ENCODE measurements around the gene SUZ12.
A peak's percentile ranks its signal among the peaks of the same experiment; 100 is the strongest.
"Not testable (repeated sequence)": the region's sequence is repeated elsewhere in the genome, so short reads cannot be mapped to it uniquely, and the experiment has no call there.

SUZ12 gene

GRCh38 chr17:31926100-31926729, 10.6 kb upstream of the SUZ12 start:
- H3K36me3 Mint-ChIP-seq (ENCODE audit: low read depth) = no peaks in the 10 kb centered on the region
- no peak overlapping the region for H3K4me3 Mint-ChIP-seq
- no peaks in the 10 kb centered on the region for H3K27me3 Mint-ChIP-seq
- H3K9me3 Mint-ChIP-seq = no peaks in the 10 kb centered on the region
- peaks cover 5% of the 10 kb centered on the region for H3K4me1 Mint-ChIP-seq
- DNase-seq = peak; percentile 12
- ATAC-seq = peak; percentile 77
- H3K27ac Mint-ChIP-seq = no peak overlapping the region

GRCh38 chr17:31931756-31932155, 5.1 kb upstream of the SUZ12 start:
- no peaks in the 10 kb centered on the region for H3K36me3 Mint-ChIP-seq (ENCODE audit: low read depth)
- no peaks in the 10 kb centered on the region for H3K9me3 Mint-ChIP-seq
- ATAC-seq = no peak
- H3K4me1 Mint-ChIP-seq = peaks cover 7% of the 10 kb centered on the region
- no peak for DNase-seq
- no peak overlapping the region for H3K27ac Mint-ChIP-seq
- H3K27me3 Mint-ChIP-seq = no peaks in the 10 kb centered on the region
- H3K4me3 Mint-ChIP-seq = no peak overlapping the region

- Mint-ChIP-seq H3K27me3 (no peaks in the 10 kb centered on the region), H3K27ac (peak overlapping the region; percentile 88), H3K4me1 (peaks cover 28% of the 10 kb centered on the region), H3K9me3 (no peaks in the 10 kb centered on the region), H3K36me3 (ENCODE audit: low read depth) (peaks cover 16% of the 10 kb centered on the region), H3K4me3 (peak overlapping the region; percentile 80)
- DNase-seq (no peak), ATAC-seq (no peak)
Measured at GRCh38 chr17:31935512-31935911, 1.3 kb upstream of the SUZ12 start.

DNA sequence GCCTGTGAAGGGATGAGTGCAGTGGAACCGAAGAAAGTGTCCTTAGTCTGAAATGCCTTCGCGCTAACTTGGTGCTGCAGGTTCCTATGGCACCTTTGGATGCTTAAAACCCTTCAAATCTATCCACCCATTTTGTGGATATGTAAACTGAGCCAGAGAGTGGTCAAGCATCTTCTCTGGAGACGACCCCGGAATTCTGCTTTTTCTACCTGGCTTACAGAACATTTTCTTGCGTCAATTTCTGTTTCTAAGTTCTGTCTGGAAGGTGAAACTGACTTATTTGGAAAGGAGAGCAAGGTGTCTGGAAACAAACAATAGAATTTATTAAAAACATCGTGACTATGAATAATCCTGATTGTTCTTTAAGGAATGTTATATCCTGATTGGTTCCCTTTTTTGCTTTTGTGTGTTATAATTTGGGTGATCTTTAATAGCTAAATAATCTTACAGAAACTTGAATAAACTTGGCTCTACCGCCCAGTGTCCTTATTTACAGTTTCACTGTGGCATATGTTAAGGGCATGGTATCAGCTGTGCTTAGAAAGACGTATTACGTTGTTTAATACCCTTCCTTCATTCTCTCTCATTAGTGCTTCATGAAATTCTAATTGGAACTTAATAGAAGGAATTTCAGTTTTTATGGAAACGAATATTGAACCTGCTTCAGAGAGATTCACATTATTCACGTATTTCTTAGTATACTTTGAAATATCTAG, 1.3 kb downstream of the SUZ12 start:
- not testable (repeated sequence) for DNase-seq, H3K9me3 Mint-ChIP-seq, ATAC-seq, H3K27me3 Mint-ChIP-seq
- H3K36me3 Mint-ChIP-seq (ENCODE audit: low read depth) = peaks cover 29% of the 10 kb centered on the region
- H3K4me1 Mint-ChIP-seq = peaks cover 30% of the 10 kb centered on the region
- peak overlapping the region; percentile 67 for H3K27ac Mint-ChIP-seq
- H3K4me3 Mint-ChIP-seq = peak overlapping the region; percentile 88

DNA sequence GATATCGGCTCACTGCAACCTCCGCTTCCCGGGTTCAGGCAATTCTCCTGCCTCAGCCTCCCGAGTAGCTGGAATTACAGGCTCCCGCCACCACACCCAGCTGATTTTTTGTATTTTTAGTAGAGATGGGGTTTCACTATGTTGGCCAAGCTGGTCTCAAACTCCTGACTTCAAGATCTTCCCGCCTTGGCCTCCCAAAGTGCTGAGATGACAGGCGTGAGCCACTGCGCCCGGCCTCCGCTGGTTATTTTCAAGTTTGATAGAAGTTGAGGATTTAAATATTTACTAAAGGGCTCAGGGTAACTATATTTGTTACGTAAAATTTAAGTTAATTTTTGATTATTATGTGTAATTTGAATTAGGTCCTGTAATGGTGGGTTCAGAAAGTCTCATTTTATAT, 5.1 kb downstream of the SUZ12 start:
- Mint-ChIP-seq H3K4me1 (peaks cover 31% of the 10 kb centered on the region), H3K36me3 (ENCODE audit: low read depth) (peaks cover 49% of the 10 kb centered on the region)
- H3K4me3 Mint-ChIP-seq, ATAC-seq, H3K27ac Mint-ChIP-seq, H3K27me3 Mint-ChIP-seq, H3K9me3 Mint-ChIP-seq, DNase-seq: not testable (repeated sequence)

DNA sequence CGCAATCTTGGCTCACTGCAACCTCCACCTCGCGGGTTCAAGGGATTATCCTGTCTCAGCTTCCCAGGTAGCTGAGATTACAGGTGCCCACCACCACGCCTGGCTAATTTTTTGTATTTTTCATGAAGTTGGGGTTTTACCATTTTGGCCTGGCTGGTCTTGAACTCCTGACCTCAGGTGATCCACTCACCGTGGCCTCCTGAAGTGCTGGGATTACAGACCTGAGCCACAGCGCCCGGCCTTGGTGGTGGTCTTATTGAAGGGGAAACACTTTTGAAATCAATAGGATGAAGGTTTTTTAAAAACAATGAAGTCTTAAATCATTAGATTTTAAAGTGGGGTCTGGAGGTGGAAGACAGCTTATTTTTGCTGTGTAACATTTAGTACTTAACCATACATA, 5.6 kb downstream of the SUZ12 start:
- H3K27me3 Mint-ChIP-seq, H3K9me3 Mint-ChIP-seq, H3K4me3 Mint-ChIP-seq, ATAC-seq, H3K27ac Mint-ChIP-seq, DNase-seq: not testable (repeated sequence)
- H3K4me1 Mint-ChIP-seq = peaks cover 31% of the 10 kb centered on the region
- H3K36me3 Mint-ChIP-seq (ENCODE audit: low read depth) = peaks cover 52% of the 10 kb centered on the region

DNA sequence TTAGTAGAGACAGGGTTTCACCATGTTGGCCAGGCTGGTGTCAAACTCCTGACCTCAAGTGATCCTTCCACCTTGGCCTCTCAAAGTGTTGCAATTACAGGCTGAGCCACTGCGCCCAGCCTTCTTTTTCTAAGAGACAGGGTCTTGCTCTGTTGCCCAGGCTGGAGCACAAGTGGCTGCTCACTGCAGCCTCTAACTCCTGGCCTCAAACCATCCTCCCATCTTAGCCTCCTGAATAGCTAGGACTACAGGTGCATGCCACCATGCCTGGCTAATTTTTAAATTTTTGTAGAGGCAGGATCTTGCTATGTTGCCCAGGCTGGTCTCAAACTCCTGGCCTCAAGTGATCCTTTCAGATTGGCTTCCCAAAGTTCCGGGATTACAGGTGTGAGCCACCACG, 15.1 kb downstream of the SUZ12 start:
- H3K27ac Mint-ChIP-seq, ATAC-seq, DNase-seq, H3K4me1 Mint-ChIP-seq, H3K9me3 Mint-ChIP-seq, H3K4me3 Mint-ChIP-seq, H3K27me3 Mint-ChIP-seq: not testable (repeated sequence)
- peaks cover 38% of the 10 kb centered on the region for H3K36me3 Mint-ChIP-seq (ENCODE audit: low read depth)

DNA sequence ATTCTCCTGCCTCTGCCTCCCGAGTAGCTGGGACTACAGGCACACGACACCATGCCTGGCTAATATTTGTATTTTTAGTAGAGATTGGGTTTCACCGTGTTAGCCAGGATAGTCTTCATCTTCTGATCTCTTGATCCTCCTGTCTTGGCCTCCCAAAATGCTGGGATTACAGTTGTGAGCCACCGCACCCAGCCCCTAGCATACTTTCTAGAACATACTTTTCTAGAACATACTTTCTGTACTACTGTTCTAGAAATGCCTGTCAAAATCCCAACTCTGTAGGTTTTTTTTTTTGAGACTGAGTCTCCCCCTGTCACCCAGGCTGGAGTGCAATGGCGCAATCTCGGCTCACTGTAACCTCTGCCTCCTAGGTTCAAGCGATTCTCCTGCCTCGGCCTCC, 27.3 kb downstream of the SUZ12 start:
- H3K27ac Mint-ChIP-seq, ATAC-seq, H3K27me3 Mint-ChIP-seq, DNase-seq, H3K9me3 Mint-ChIP-seq, H3K4me1 Mint-ChIP-seq, H3K4me3 Mint-ChIP-seq: not testable (repeated sequence)
- peaks cover 34% of the 10 kb centered on the region for H3K36me3 Mint-ChIP-seq (ENCODE audit: low read depth)

DNA sequence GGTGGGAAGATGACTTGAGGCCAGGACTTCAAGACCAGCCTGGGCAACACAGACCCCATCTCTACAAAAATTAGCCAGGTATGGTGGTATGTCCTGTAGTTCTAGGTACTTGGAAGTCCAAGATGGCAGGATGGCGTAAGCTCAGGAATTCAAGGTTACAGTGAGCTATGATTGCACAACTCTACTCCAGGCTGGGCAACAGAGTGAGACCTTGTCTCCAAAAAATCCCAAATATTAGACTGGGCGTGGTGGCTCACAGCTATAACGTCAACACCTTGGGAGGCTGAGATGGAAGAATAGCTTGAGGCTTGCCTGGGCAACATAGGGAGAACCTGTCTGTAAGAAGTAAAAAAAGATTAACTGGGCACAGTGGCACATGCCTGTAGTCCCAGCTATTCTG, 30.8 kb downstream of the SUZ12 start:
- no peaks in the 10 kb centered on the region for H3K27me3 Mint-ChIP-seq
- H3K36me3 Mint-ChIP-seq (ENCODE audit: low read depth) = peaks cover 29% of the 10 kb centered on the region
- H3K4me3 Mint-ChIP-seq = no peak overlapping the region
- no peak overlapping the region for H3K27ac Mint-ChIP-seq
- DNase-seq (no peak), ATAC-seq (no peak)
- no peaks in the 10 kb centered on the region for H3K9me3 Mint-ChIP-seq
- H3K4me1 Mint-ChIP-seq = peaks cover 1% of the 10 kb centered on the region

DNA sequence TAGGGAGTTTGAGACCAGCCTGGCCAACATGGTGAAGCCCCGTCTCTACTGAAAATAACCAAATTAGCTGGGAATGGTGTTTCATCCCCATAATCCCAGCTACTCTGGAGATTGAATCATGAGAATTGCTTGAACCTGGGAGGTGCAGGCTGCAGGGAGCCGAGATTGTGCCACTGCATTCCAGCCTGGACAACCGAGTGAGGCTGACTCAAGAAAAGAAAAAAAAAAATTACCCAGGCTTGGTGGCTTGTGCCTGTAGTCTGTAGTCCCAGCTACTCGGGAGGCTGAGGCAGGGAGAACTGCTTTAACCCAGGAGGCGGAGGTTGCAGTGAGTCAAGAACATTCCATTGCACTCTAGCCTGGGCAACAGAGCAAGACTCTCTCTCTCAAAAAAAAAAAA, 33.6 kb downstream of the SUZ12 start:
- H3K27me3 Mint-ChIP-seq, DNase-seq, H3K27ac Mint-ChIP-seq, H3K4me1 Mint-ChIP-seq, H3K4me3 Mint-ChIP-seq, H3K9me3 Mint-ChIP-seq, ATAC-seq: not testable (repeated sequence)
- peaks cover 30% of the 10 kb centered on the region for H3K36me3 Mint-ChIP-seq (ENCODE audit: low read depth)

GRCh38 chr17:31974269-31975071, 37.7 kb downstream of the SUZ12 start:
- DNase-seq, H3K4me1 Mint-ChIP-seq, ATAC-seq, H3K9me3 Mint-ChIP-seq, H3K27me3 Mint-ChIP-seq, H3K4me3 Mint-ChIP-seq, H3K27ac Mint-ChIP-seq: not testable (repeated sequence)
- H3K36me3 Mint-ChIP-seq (ENCODE audit: low read depth) = peaks cover 33% of the 10 kb centered on the region

DNA sequence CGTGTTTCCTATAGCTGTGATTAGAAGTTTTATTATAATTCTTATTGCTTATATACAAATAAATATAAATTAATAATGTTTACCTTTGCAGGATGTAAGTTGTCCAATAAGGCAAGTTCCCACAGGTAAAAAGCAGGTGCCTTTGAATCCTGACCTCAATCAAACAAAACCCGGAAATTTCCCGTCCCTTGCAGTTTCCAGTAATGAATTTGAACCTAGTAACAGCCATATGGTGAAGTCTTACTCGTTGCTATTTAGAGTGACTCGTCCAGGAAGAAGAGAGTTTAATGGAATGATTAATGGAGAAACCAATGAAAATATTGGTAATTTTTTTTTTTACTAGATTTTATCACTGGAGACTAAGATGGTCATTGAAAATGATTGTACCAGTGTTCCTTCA, 38.6 kb downstream of the SUZ12 start:
- not testable (repeated sequence) for DNase-seq, H3K27me3 Mint-ChIP-seq, H3K4me3 Mint-ChIP-seq, H3K9me3 Mint-ChIP-seq, H3K27ac Mint-ChIP-seq, H3K4me1 Mint-ChIP-seq, ATAC-seq
- peaks cover 32% of the 10 kb centered on the region for H3K36me3 Mint-ChIP-seq (ENCODE audit: low read depth)

DNA sequence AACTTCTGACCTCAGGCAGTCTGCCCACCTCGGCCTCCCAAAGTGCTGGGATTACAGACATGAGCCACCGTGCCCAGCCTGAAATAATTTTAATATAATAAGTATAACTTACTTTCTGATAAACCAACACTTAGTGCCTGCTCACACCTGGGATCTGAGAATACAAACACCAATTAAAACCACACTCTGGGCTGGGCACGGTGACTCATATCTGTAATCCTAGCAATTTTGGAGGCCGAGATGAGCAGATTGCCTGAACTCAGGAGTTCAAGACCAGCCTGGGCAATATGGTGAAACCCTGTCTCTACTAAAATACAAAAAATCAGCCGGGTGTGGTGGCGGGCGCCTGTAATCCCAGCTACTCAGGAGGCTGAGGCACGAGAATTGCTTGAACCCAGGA, 55.0 kb downstream of the SUZ12 start:
- not testable (repeated sequence) for ATAC-seq, H3K27ac Mint-ChIP-seq, H3K4me3 Mint-ChIP-seq, H3K9me3 Mint-ChIP-seq, H3K4me1 Mint-ChIP-seq, H3K27me3 Mint-ChIP-seq, DNase-seq
- peaks cover 39% of the 10 kb centered on the region for H3K36me3 Mint-ChIP-seq (ENCODE audit: low read depth)

DNA sequence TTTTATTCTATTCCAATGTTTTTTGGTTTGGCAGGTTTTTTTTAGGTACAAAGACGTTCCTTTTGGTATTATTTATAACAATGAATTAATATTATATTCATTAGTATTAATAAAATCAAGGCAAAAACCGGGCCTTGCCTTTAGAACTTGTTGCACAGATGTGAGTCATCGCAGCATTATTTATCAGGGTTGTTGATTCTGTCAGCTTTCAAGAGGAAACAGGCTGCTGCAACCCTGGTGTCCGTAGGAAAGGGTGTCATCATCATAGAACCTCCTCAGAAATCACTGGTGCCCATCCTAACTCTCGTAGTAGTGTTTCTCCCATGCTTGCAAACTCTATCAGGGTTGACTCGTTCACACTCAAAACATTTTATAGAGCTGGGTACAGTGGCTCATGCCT, 60.2 kb downstream of the SUZ12 start:
- H3K9me3 Mint-ChIP-seq = no peaks in the 10 kb centered on the region
- no peak overlapping the region for H3K27ac Mint-ChIP-seq
- H3K4me3 Mint-ChIP-seq = no peak overlapping the region
- no peak for DNase-seq
- H3K36me3 Mint-ChIP-seq (ENCODE audit: low read depth) = peaks cover 44% of the 10 kb centered on the region
- no peaks in the 10 kb centered on the region for H3K4me1 Mint-ChIP-seq
- ATAC-seq = no peak
- H3K27me3 Mint-ChIP-seq = no peaks in the 10 kb centered on the region

GRCh38 chr17:32006957-32007462, 70.2 kb downstream of the SUZ12 start, which contains the start of gene LRRC37B:
LRRC37B (plus strand) TSS chr17:32007383; CDS start chr17:32021393, 14,010 bp downstream.
- H3K4me1 Mint-ChIP-seq = peaks cover 39% of the 10 kb centered on the region
- peak within 1 kb of the TSS; percentile 77 for H3K27ac Mint-ChIP-seq
- no peaks in the 10 kb centered on the region for H3K9me3 Mint-ChIP-seq
- DNase-seq (peak; percentile 91), ATAC-seq (peak; percentile 93)
- peak within 1 kb of the TSS; percentile 88 for H3K4me3 Mint-ChIP-seq
- no peaks in the 10 kb centered on the region for H3K27me3 Mint-ChIP-seq
- peaks cover 5% of the 10 kb centered on the region for H3K36me3 Mint-ChIP-seq (ENCODE audit: low read depth)
